HFF-Myc (cell line): ENCODE data around the gene TMEM258.

Experiments used
- DNase-seq: peaks from one replicate; pipeline ENCODE4 v3.0.0-alpha.2; 2011; ENCODE audit warnings: low read depth; ENCODE audit errors: extremely low read depth
- H3K4me3 ChIP-seq: replicated peaks from 2 replicates; pipeline ENCODE4 v1.5.1; 2011; ENCODE audit warnings: low read depth, mild to moderate bottlenecking, control low read depth, low read length
- TF ChIP-seq, protein P1 (sequence below): IDR thresholded peaks from 2 replicates; pipeline ENCODE4 v1.5.1; 2012; ENCODE audit warnings: mild to moderate bottlenecking, low read depth, low read length, control low read depth; ENCODE audit errors: missing control alignments

Gene TMEM258

GRCh38 chr11:61826930-61827570 is 34.7 kb upstream of the TMEM258 start:
- peak overlapping the region; percentile 66 for H3K4me3 ChIP-seq
- TF ChIP-seq, protein P1, sequence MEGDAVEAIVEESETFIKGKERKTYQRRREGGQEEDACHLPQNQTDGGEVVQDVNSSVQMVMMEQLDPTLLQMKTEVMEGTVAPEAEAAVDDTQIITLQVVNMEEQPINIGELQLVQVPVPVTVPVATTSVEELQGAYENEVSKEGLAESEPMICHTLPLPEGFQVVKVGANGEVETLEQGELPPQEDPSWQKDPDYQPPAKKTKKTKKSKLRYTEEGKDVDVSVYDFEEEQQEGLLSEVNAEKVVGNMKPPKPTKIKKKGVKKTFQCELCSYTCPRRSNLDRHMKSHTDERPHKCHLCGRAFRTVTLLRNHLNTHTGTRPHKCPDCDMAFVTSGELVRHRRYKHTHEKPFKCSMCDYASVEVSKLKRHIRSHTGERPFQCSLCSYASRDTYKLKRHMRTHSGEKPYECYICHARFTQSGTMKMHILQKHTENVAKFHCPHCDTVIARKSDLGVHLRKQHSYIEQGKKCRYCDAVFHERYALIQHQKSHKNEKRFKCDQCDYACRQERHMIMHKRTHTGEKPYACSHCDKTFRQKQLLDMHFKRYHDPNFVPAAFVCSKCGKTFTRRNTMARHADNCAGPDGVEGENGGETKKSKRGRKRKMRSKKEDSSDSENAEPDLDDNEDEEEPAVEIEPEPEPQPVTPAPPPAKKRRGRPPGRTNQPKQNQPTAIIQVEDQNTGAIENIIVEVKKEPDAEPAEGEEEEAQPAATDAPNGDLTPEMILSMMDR = no peak
- no peak for DNase-seq

DNA sequence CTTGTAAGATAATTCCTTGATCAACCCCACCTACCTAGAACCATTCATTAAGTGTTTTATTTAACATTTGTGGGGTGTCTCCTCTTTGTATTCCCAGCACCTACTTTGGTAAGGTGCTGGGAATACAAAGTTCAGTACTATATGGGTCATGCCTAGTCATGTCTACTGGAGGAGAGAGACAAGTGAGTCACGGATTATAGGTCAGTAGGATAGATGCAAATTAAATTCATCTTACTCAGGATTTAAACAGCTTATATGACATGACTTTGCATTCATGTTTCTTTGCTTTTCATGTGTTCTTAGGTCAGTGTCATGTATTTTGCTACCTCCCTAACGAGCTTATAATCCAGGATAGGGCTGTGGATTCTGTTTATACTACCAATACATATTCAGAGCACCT is 27.8 kb upstream of the TMEM258 start:
- TF ChIP-seq, protein P1 = no peak
- no peak for DNase-seq
- no peak overlapping the region for H3K4me3 ChIP-seq

- DNase-seq = no peak
- TF ChIP-seq, protein P1 = no peak
Observed at GRCh38 chr11:61817471-61818202, 25.2 kb upstream of the TMEM258 start.

DNA sequence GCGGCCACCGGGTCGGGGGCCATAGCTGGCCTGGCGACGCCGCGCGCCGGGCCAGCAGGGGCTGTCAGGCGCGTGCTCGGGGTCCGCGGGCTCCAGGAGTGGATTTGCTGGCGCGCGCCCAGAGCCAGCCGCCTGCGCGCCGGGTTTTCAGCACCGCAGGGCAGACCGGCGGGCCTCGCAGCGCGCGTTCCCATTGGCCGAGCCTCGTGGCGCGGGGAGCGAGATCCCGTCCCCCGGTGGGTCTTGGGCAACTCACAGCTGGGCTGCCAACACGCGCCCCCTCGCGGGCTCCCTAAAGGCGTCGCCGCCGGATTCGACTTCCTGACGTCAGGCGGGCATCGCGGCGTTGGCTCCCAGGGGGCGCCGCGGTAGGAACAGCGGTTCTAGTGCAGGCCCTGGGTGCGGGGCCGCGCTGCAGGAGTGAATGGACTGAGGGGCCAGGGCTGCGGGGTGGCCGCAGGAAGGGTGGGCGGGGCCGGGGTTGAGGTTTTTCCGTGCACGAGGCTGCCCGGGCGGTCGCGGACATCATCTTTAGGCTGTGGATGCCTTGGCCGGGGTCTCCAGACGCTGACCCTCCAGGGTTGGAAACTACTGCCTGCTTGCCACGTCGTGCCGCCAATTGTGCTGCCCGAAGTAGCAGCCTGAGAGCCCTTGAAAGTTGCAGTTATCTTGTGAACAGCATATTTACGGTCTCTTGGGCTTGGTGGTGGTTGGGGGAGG is 24.5 kb upstream of the TMEM258 start, which contains the start of gene FADS1:
Gene FADS1, minus strand, starts transcription at position 268 of the 720 bp plus-strand sequence. Its CDS starts 74 bp downstream, at position 194.
- no peak for DNase-seq
- peak within 1 kb of the TSS; percentile 66 for H3K4me3 ChIP-seq
- TF ChIP-seq, protein P1 = peak; percentile 60

More at GRCh38 chr11:61817471-61818202, 25.2 kb upstream of the TMEM258 start:
- peak overlapping the region; percentile 66 for H3K4me3 ChIP-seq

GRCh38 chr11:61815790-61816735 is 23.7 kb upstream of the TMEM258 start:
- TF ChIP-seq, protein P1 = no peak
- DNase-seq = no peak
- peak overlapping the region; percentile 66 for H3K4me3 ChIP-seq
